H1 (cell line): Measurements from ENCODE around the gene RPRM. TPM values are rescaled to one million over a fixed set of nuclear protein-coding genes. Genes with fewer than 3 reads are reported as not detected.

ENCODE experiments used
- CTCF ChIA-PET: fragments of 300-600 bp; sonication (Branson Sonifier 250); formaldehyde crosslinking; loops from one replicate; lab custom pipeline; 2021; ENCODE audit not compliant: partially characterized antibody; lab: Charles Lee
- POLR2A ChIA-PET: fragments of 300-600 bp; sonication (Branson Sonifier 250); formaldehyde crosslinking; loops from one replicate; lab custom pipeline; 2021; ENCODE audit warnings: inconsistent platforms; ENCODE audit not compliant: partially characterized antibody; lab: Charles Lee
- DNase-seq, 2 experiments: peaks; one replicate each; pipeline versions ENCODE4 v3.0.0 to v3.0.0-alpha.2; 2010 to 2022; ENCODE audit warnings: low spot score in 2 of 2, low read depth in 1 of 2, mixed read lengths in 1 of 2
- FAIRE-seq: peaks from 2 replicates; lab custom pipeline; 2011; peaks lifted over from hg19 to GRCh38; lab: Jason Lieb, UNC
- H2AFZ ChIP-seq: 2 replicates; pipeline ENCODE4 v1.8.1; 2012; ENCODE audit warnings: low read length, inconsistent platforms
- H2AK5ac ChIP-seq: 2 replicates; pipeline ENCODE4 v1.6.1; 2013; ENCODE audit warnings: low read depth, low read length
- H2BK120ac ChIP-seq: replicated peaks from 2 replicates; pipeline ENCODE3; 2013; ENCODE audit warnings: low read depth, low read length, inconsistent platforms
- H2BK12ac ChIP-seq: 2 replicates; pipeline ENCODE4 v1.6.1; 2013; ENCODE audit warnings: low read depth, low read length
- H2BK15ac ChIP-seq: 2 replicates; pipeline ENCODE4 v1.6.1; 2013; ENCODE audit warnings: low read length
- H2BK20ac ChIP-seq: 2 replicates; pipeline ENCODE4 v1.6.1; 2013; ENCODE audit warnings: low read length
- H2BK5ac ChIP-seq: 2 replicates; pipeline ENCODE4 v1.6.1; 2013; ENCODE audit warnings: low read depth, low read length
- H3K14ac ChIP-seq: 2 replicates; pipeline ENCODE4 v1.6.1; 2013; ENCODE audit warnings: inconsistent platforms; ENCODE audit not compliant: insufficient read length
- H3K18ac ChIP-seq: 2 replicates; pipeline ENCODE4 v1.6.1; 2013; ENCODE audit warnings: low read length; ENCODE audit errors: extremely low read depth
- H3K23ac ChIP-seq: 2 replicates; pipeline ENCODE4 v1.6.1; 2013; ENCODE audit warnings: inconsistent platforms; ENCODE audit not compliant: insufficient read length
- H3K23me2 ChIP-seq: 2 replicates; pipeline ENCODE4 v1.6.1; 2013; ENCODE audit warnings: low read depth, low read length
- H3K27ac ChIP-seq: 2 replicates; pipeline ENCODE4 v1.6.1; 2011; ENCODE audit warnings: low read depth, low read length, inconsistent platforms
- H3K27me3 ChIP-seq, 4 experiments: replicated peaks in 1 of 4; 1 replicate in 1 of 4; 2 replicates in 3 of 4; pipeline versions ENCODE4 v1.6.1 to v1.8.1; 2011 to 2013; ENCODE audit warnings: low read length in 3 of 4, mild to moderate bottlenecking in 3 of 4, inconsistent platforms in 2 of 4, mixed read lengths in 2 of 4, moderate library complexity in 1 of 4; ENCODE audit not compliant: control insufficient read depth in 3 of 4, insufficient read depth in 3 of 4; ENCODE audit errors: extremely low read depth in 1 of 4
- H3K36me3 ChIP-seq, 4 experiments: 2 replicates each; pipeline versions ENCODE4 v1.6.1 to v1.8.1; 2011 to 2013; ENCODE audit warnings: mild to moderate bottlenecking in 4 of 4, low read length in 3 of 4, moderate library complexity in 2 of 4, control low read depth in 1 of 4, inconsistent platforms in 1 of 4; ENCODE audit not compliant: insufficient read depth in 4 of 4, control insufficient read depth in 2 of 4
- H3K4ac ChIP-seq: replicated peaks from 2 replicates; pipeline ENCODE3; 2013; ENCODE audit warnings: low read length, low read depth, mixed read lengths, inconsistent platforms; ENCODE audit not compliant: insufficient read length
- H3K4me1 ChIP-seq, 4 experiments: replicated peaks in 1 of 4; 1 replicate in 1 of 4; 2 replicates in 3 of 4; pipeline versions ENCODE4 v1.6.1 to v1.8.1; 2011 to 2013; ENCODE audit warnings: low read length in 3 of 4, inconsistent platforms in 2 of 4, mixed read lengths in 1 of 4; ENCODE audit not compliant: insufficient read depth in 4 of 4, control insufficient read depth in 3 of 4
- H3K4me2 ChIP-seq, 2 experiments: 2 replicates each; pipeline versions ENCODE4 v1.6.1 to v1.8.1; 2011 to 2013; ENCODE audit warnings: low read depth in 2 of 2, low read length in 2 of 2, control low read depth in 1 of 2, inconsistent platforms in 1 of 2, mild to moderate bottlenecking in 1 of 2; ENCODE audit not compliant: insufficient read depth in 1 of 2
- H3K4me3 ChIP-seq, 4 experiments: fragments of 200-600, 300-600 bp in 1 of 4; sonication (generic), shearing (Covaris generic), sonication (Bioruptor Twin) in 1 of 4; 2 replicates each; pipeline versions ENCODE4 v1.5.1 to v1.8.1; 2011 to 2016; ENCODE audit warnings: low read length in 4 of 4, low read depth in 3 of 4, control low read depth in 2 of 4, inconsistent platforms in 2 of 4, mild to moderate bottlenecking in 2 of 4, mixed read lengths in 1 of 4, moderate library complexity in 1 of 4; ENCODE audit not compliant: insufficient read depth in 2 of 4; ENCODE audit errors: extremely low read depth in 1 of 4
- H3K56ac ChIP-seq: replicated peaks from 2 replicates; pipeline ENCODE3; 2013; ENCODE audit warnings: low read depth, mild to moderate bottlenecking, mixed read lengths, low read length, inconsistent platforms; ENCODE audit not compliant: insufficient read length
- H3K79me1 ChIP-seq: 2 replicates; pipeline ENCODE4 v1.6.1; 2013; ENCODE audit warnings: low read depth, low read length, control low read depth
- H3K79me2 ChIP-seq, 2 experiments: 2 replicates each; pipeline versions ENCODE4 v1.6.1 to v1.8.1; 2012 to 2013; ENCODE audit warnings: low read length in 2 of 2, mild to moderate bottlenecking in 2 of 2, inconsistent platforms in 1 of 2; ENCODE audit not compliant: insufficient read depth in 2 of 2, control insufficient read depth in 1 of 2
- H3K9ac ChIP-seq, 4 experiments: replicated peaks in 1 of 4; 1 replicate in 1 of 4; 2 replicates in 3 of 4; pipeline versions ENCODE4 v1.6.1 to v1.8.1; 2011 to 2013; ENCODE audit warnings: low read depth in 3 of 4, low read length in 3 of 4, control low read depth in 2 of 4, mild to moderate bottlenecking in 2 of 4, moderate library complexity in 2 of 4, inconsistent platforms in 1 of 4; ENCODE audit errors: extremely low read depth in 1 of 4
- H3K9me3 ChIP-seq, 2 experiments: 2 replicates each; pipeline versions ENCODE4 v1.6.1 to v1.8.1; 2012 to 2013; ENCODE audit warnings: mild to moderate bottlenecking in 2 of 2, moderate library complexity in 2 of 2, control low read depth in 1 of 2, inconsistent platforms in 1 of 2, low read depth in 1 of 2, low read length in 1 of 2, mixed read lengths in 1 of 2; ENCODE audit not compliant: insufficient read depth in 2 of 2
- H4K20me1 ChIP-seq, 2 experiments: replicated peaks in 1 of 2; 2 replicates each; pipeline versions ENCODE3 to v1.8.1; 2011 to 2013; ENCODE audit warnings: inconsistent platforms in 2 of 2, low read length in 2 of 2, mild to moderate bottlenecking in 1 of 2; ENCODE audit not compliant: insufficient read depth in 2 of 2, control insufficient read depth in 1 of 2
- H4K5ac ChIP-seq: 2 replicates; pipeline ENCODE4 v1.6.1; 2013; ENCODE audit warnings: low read length, low read depth, mixed read lengths, inconsistent platforms; ENCODE audit not compliant: insufficient read length
- H4K8ac ChIP-seq: 2 replicates; pipeline ENCODE4 v1.8.0; 2013; ENCODE audit warnings: mild to moderate bottlenecking, moderate library complexity, low read length, inconsistent platforms; ENCODE audit not compliant: insufficient read depth; ENCODE audit errors: extremely low read depth
- H4K91ac ChIP-seq: replicated peaks from 2 replicates; pipeline ENCODE3; 2013; ENCODE audit warnings: low read length, mixed read lengths, inconsistent platforms; ENCODE audit not compliant: insufficient read length
- ASH2L ChIP-seq: fragments of 200-600, 300-600 bp; sonication (generic); IDR thresholded peaks from one replicate; pipeline ENCODE4 v1.7.1; 2017; ENCODE audit warnings: low read length
- BACH1 ChIP-seq: IDR thresholded peaks from 2 replicates; pipeline ENCODE4 v1.6.1; 2012; ENCODE audit warnings: low read length, improper control_type of control experiment
- BCL11A ChIP-seq, 2 experiments: IDR thresholded peaks; one replicate each; pipeline ENCODE4 v1.6.1; 2011; ENCODE audit warnings: low read depth in 2 of 2, low read length in 2 of 2, mild to moderate bottlenecking in 2 of 2
- E2F6 ChIP-seq: IDR thresholded peaks from 2 replicates; pipeline ENCODE4 v1.6.1; 2012; ENCODE audit warnings: inconsistent platforms
- EP300 ChIP-seq, 2 experiments: IDR thresholded peaks; 1 replicate in 1 of 2; 2 replicates in 1 of 2; pipeline ENCODE4 v1.6.1; 2011 to 2012; ENCODE audit warnings: low read depth in 2 of 2, low read length in 2 of 2, mild to moderate bottlenecking in 2 of 2, borderline replicate concordance in 1 of 2, inconsistent platforms in 1 of 2, moderate library complexity in 1 of 2
- EZH2 ChIP-seq: fragments of 200-600 bp; sonication (generic); IDR thresholded peaks from 2 replicates; pipeline ENCODE4 v1.7.1; 2012; ENCODE audit warnings: low read depth, mild to moderate bottlenecking, moderate library complexity, low read length, inconsistent platforms; ENCODE audit not compliant: severe bottlenecking
- MAFK ChIP-seq: IDR thresholded peaks from 2 replicates; pipeline ENCODE4 v1.6.1; 2012; ENCODE audit warnings: low read depth, mild to moderate bottlenecking, improper control_type of control experiment, low read length
- NANOG ChIP-seq: IDR thresholded peaks from 2 replicates; pipeline ENCODE4 v1.6.1; 2011; ENCODE audit warnings: low read length, low read depth, mild to moderate bottlenecking, inconsistent platforms; ENCODE audit not compliant: insufficient read depth, poor library complexity, severe bottlenecking
- NRF1 ChIP-seq: IDR thresholded peaks from 2 replicates; pipeline ENCODE4 v1.6.1; 2011; ENCODE audit warnings: mild to moderate bottlenecking, low read depth, low read length, improper control_type of control experiment
- PHF8 ChIP-seq: fragments of 200-600 bp; sonication (generic); conservative IDR thresholded peaks from 2 replicates; pipeline ENCODE4 v1.7.1; 2012; ENCODE audit warnings: low read depth, mild to moderate bottlenecking, inconsistent platforms, low read length, moderate library complexity
- RBBP5 ChIP-seq: IDR thresholded peaks from 2 replicates; pipeline ENCODE4 v1.7.1; 2012; ENCODE audit warnings: low read depth, mild to moderate bottlenecking, inconsistent platforms, low read length, moderate library complexity, borderline replicate concordance
- SP1 ChIP-seq: IDR thresholded peaks from 2 replicates; pipeline ENCODE4 v1.6.1; 2011; ENCODE audit warnings: low read depth, low read length
- YY1 ChIP-seq: IDR thresholded peaks from 2 replicates; pipeline ENCODE4 v1.6.1; 2011; ENCODE audit warnings: low read depth, mild to moderate bottlenecking, low read length
- WGBS, 2 experiments: shearing (Covaris generic) in 1 of 2; methylation state at CpG; one replicate each; pipeline versions ENCODE4 v1.1.6 to v1.1.7; 2013 to 2015; ENCODE audit warnings: low lambda C conversion rate in 2 of 2, mixed read lengths in 2 of 2, inconsistent platforms in 1 of 2, low coverage in 1 of 2, missing lambda C conversion rate in 1 of 2; ENCODE audit not compliant: insufficient replicate concordance in 2 of 2, insufficient coverage in 1 of 2, insufficient read length in 1 of 2; ENCODE audit errors: extremely low coverage in 1 of 2, missing lambda C conversion rate in 1 of 2; 5-methylcytosine and 5-hydroxymethylcytosine counted together
- polyA plus RNA-seq, 7 experiments: library from polyadenylated mRNA; depleted of rRNA in 3 of 7; stranded (reverse) in 5 of 7; unstranded in 2 of 7; fragments of >200 nt in 5 of 7; fragments of 200-250 nt in 2 of 7; gene quantifications; 1 replicate in 5 of 7; 2 replicates in 1 of 7; 4 replicates in 1 of 7; pipeline versions ENCODE4 v1.2.1 to v1.2.3, GENCODE V29; 2011 to 2013; ENCODE audit warnings: missing spikeins in 2 of 7, mixed read lengths in 2 of 7
- total RNA-seq: library from RNA; stranded (reverse); fragmentation: NEBNext Ultra II Directional; extraction: Animal tissue kit (Norgen Biotek cat#: 25700); gene quantifications from 2 replicates; pipeline ENCODE4 v1.2.1, GENCODE V29; 2021

Gene RPRM
- total and polyA plus RNA-seq, 2 of the 8 experiments (the other 6 are each of a cell fraction or from before 2014, with no cell fraction given): 11.0 to 16.3 TPM

GRCh38 chr2:153499439-153499838 lies 20.9 kb upstream of the RPRM start:
- no peak overlapping the region for H3K27ac ChIP-seq
- H2BK5ac ChIP-seq: no peak overlapping the region; the same call in 1 of the 2 replicates
- no peaks in the 10 kb centered on the region for H3K9me3 ChIP-seq
- no peak overlapping the region for H4K8ac ChIP-seq
- no peak overlapping the region for H2AK5ac ChIP-seq
- H4K91ac ChIP-seq: no peak overlapping the region
- no peaks in the 10 kb centered on the region for H3K27me3 ChIP-seq
- no peak overlapping the region for H2AFZ ChIP-seq
- CTCF ChIA-PET: interaction anchor here (0.6 to 3.4 kb wide), 6 partner anchors 20 to 573 kb away, joined by 3 to 17 read pairs (median 3); partner anchors contain the start of gene RPRM
- no peak overlapping the region for H3K4me3 ChIP-seq
- H4K20me1 ChIP-seq: no peaks in the 10 kb centered on the region
- H3K79me2 ChIP-seq: no peaks in the 10 kb centered on the region
- H3K23ac ChIP-seq: no peak overlapping the region
- H3K4ac ChIP-seq: no peak overlapping the region
- H2BK120ac ChIP-seq: no peak overlapping the region
- no peak overlapping the region for H3K14ac ChIP-seq
- POLR2A ChIA-PET: no interaction called here
- H3K23me2 ChIP-seq: no peaks in the 10 kb centered on the region
- TF ChIP-seq BCL11A (IDR thresholded peaks at IDR 0.05; ENCODE audit: low read depth in 2 of 2, low read length in 2 of 2) (no peak), SP1 (no peak), ASH2L (no peak), NRF1 (no peak), NANOG (no peak), EP300 (IDR thresholded peaks at IDR 0.05; ENCODE audit: borderline replicate concordance in 1 of 2, low read depth in 2 of 2, low read length in 2 of 2) (no peak), EZH2 (no peak), MAFK (no peak), YY1 (no peak), RBBP5 (no peak), PHF8 (no peak), E2F6 (no peak), BACH1 (no peak)
- no peak overlapping the region for H3K9ac ChIP-seq
- H3K4me1 ChIP-seq: 0 out of 7 replicates have a peak, but pooled peaks cover 0 to 2% (median 0%) of the 10 kb centered on the region in 4 experiments
- no peak overlapping the region for H2BK15ac ChIP-seq
- FAIRE-seq (no peak), DNase-seq (no peak)
- H3K36me3 ChIP-seq: no peaks in the 10 kb centered on the region
- no peak overlapping the region for H2BK20ac ChIP-seq
- no peak overlapping the region for H2BK12ac ChIP-seq
- H3K79me1 ChIP-seq: no peaks in the 10 kb centered on the region
- H4K5ac ChIP-seq: no peak overlapping the region
- WGBS, 2 experiments: 89% methylated on average over 4 of the region's 5 CpGs; no CpG with 5 or more reads in 1 of the 2 experiments
- no peak overlapping the region; the same call in 1 of the 2 replicates for H3K18ac ChIP-seq
- no peak overlapping the region for H3K56ac ChIP-seq
- H3K4me2 ChIP-seq: no peak overlapping the region
